CD14-positive monocyte (primary cell): ENCODE measurements around the gene RYR3. TPM values are rescaled to one million over a fixed set of nuclear protein-coding genes. Genes with fewer than 3 reads are reported as not detected.

Experiments used
- DNase-seq, 3 donors: peaks; one replicate each; pipeline ENCODE4 v3.0.0-alpha.2; 2011 to 2022
- H2AFZ ChIP-seq: 2 replicates; pipeline ENCODE4 v1.6.0; 2012; ENCODE audit warnings: mild to moderate bottlenecking, low read depth, low read length, inconsistent platforms; ENCODE audit not compliant: insufficient read depth, poor library complexity, severe bottlenecking
- H3K27ac ChIP-seq, 2 donors: 1 replicate in 1 of 2; 2 replicates in 1 of 2; pipeline ENCODE4 v1.5.1; 2012 to 2013; ENCODE audit warnings: low read length in 2 of 2, control low read depth in 1 of 2, inconsistent platforms in 1 of 2, low read depth in 1 of 2, mild to moderate bottlenecking in 1 of 2
- H3K27me3 ChIP-seq, 2 donors: one replicate each; pipeline versions ENCODE4 v1.6.0 to v1.6.1; 2011 to 2013; ENCODE audit warnings: low read length in 2 of 2; ENCODE audit not compliant: control insufficient read depth in 2 of 2, insufficient read depth in 2 of 2
- H3K36me3 ChIP-seq, 2 donors: replicated peaks in 1 of 2; 1 replicate in 1 of 2; 2 replicates in 1 of 2; pipeline versions ENCODE4 v1.5.1 to v1.6.1; 2012 to 2013; ENCODE audit warnings: low read length in 2 of 2, control low read depth in 1 of 2, inconsistent platforms in 1 of 2, mild to moderate bottlenecking in 1 of 2; ENCODE audit not compliant: insufficient read depth in 2 of 2, control insufficient read depth in 1 of 2
- H3K4me1 ChIP-seq, 2 donors: 1 replicate in 1 of 2; 2 replicates in 1 of 2; pipeline versions ENCODE4 v1.5.1 to v1.6.1; 2012 to 2013; ENCODE audit warnings: low read length in 2 of 2, control low read depth in 1 of 2, inconsistent platforms in 1 of 2, mild to moderate bottlenecking in 1 of 2, moderate library complexity in 1 of 2; ENCODE audit not compliant: insufficient read depth in 2 of 2, control insufficient read depth in 1 of 2
- H3K4me2 ChIP-seq: replicated peaks from 2 replicates; pipeline ENCODE3; 2012; ENCODE audit warnings: low read length, moderate library complexity, mild to moderate bottlenecking; ENCODE audit not compliant: poor library complexity, severe bottlenecking; ENCODE audit errors: extremely low read depth
- H3K4me3 ChIP-seq, 3 experiments: fragments of 200-600 bp in 1 of 3; sonication (generic) in 1 of 3; replicated peaks in 1 of 3; 1 replicate in 2 of 3; 2 replicates in 1 of 3; pipeline ENCODE4 v1.5.1; 2011 to 2013; ENCODE audit warnings: low read length in 3 of 3, mild to moderate bottlenecking in 3 of 3, control low read depth in 2 of 3, low read depth in 2 of 3, inconsistent platforms in 1 of 3, moderate library complexity in 1 of 3
- H3K79me2 ChIP-seq: 2 replicates; pipeline ENCODE4 v1.6.0; 2012; ENCODE audit warnings: mild to moderate bottlenecking, control low read depth, inconsistent platforms, low read length, moderate library complexity; ENCODE audit not compliant: insufficient read depth
- H3K9ac ChIP-seq: 2 replicates; pipeline ENCODE4 v1.6.0; 2017; ENCODE audit warnings: low read length, mild to moderate bottlenecking; ENCODE audit not compliant: insufficient read depth, poor library complexity, severe bottlenecking
- H3K9me3 ChIP-seq, 2 donors: replicated peaks in 1 of 2; 1 replicate in 1 of 2; 2 replicates in 1 of 2; pipeline versions ENCODE4 v1.5.1 to v1.6.1; 2012 to 2013; ENCODE audit warnings: low read length in 2 of 2, control low read depth in 1 of 2; ENCODE audit not compliant: control insufficient read depth in 1 of 2, insufficient read depth in 1 of 2
- H4K20me1 ChIP-seq: 2 replicates; pipeline ENCODE4 v1.6.0; 2012; ENCODE audit warnings: mild to moderate bottlenecking, low read length, control low read depth, moderate library complexity; ENCODE audit not compliant: insufficient read depth
- H3K27ac Mint-ChIP-seq, 7 donors: one replicate each; pipeline ENCODE4 v1.8.0; 2020; ENCODE audit warnings: mild to moderate bottlenecking in 7 of 7, mixed read lengths in 7 of 7, moderate library complexity in 6 of 7, inconsistent platforms in 2 of 7
- H3K27me3 Mint-ChIP-seq, 3 donors: one replicate each; pipeline ENCODE4 v1.8.0; 2021 to 2022; ENCODE audit warnings: low read depth in 3 of 3, mild to moderate bottlenecking in 3 of 3, mixed read lengths in 3 of 3, moderate library complexity in 3 of 3, inconsistent platforms in 1 of 3
- H3K36me3 Mint-ChIP-seq, 2 donors: one replicate each; pipeline ENCODE4 v1.8.0; 2020; ENCODE audit warnings: mixed read lengths in 2 of 2, inconsistent platforms in 1 of 2, mild to moderate bottlenecking in 1 of 2
- H3K4me1 Mint-ChIP-seq: one replicate; pipeline ENCODE4 v1.8.0; 2020; ENCODE audit warnings: mild to moderate bottlenecking, mixed read lengths
- H3K4me3 Mint-ChIP-seq, 2 donors: one replicate each; pipeline ENCODE4 v1.8.0; 2020; ENCODE audit warnings: mild to moderate bottlenecking in 2 of 2, mixed read lengths in 2 of 2, moderate library complexity in 1 of 2
- H3K9me3 Mint-ChIP-seq, 7 donors: one replicate each; pipeline ENCODE4 v1.8.0; 2020 to 2022; ENCODE audit warnings: mixed read lengths in 7 of 7, mild to moderate bottlenecking in 6 of 7, moderate library complexity in 6 of 7, inconsistent platforms in 2 of 7
- WGBS: methylation state at CpG from one replicate; pipeline ENCODE4 v1.1.5; 2013; ENCODE audit warnings: missing lambda C conversion rate; ENCODE audit not compliant: insufficient coverage; 5-methylcytosine and 5-hydroxymethylcytosine counted together
- intact Hi-C, 2 donors: fragments of 100-400 bp; cut with micrococcal nuclease; formaldehyde crosslinking; loops; one replicate each; pipeline versions ENCODE4 v1.15.0 to v1.15.1; 2023
- polyA plus RNA-seq, 3 donors: library from polyadenylated mRNA; depleted of rRNA in 1 of 3; unstranded in 2 of 3; stranded (reverse) in 1 of 3; fragments of 300-500 nt in 2 of 3; fragments of >200 nt in 1 of 3; fragmentation: Illumina TruSeq in 2 of 3; gene quantifications; 1 replicate in 2 of 3; 2 replicates in 1 of 3; pipeline ENCODE4 v1.2.3, GENCODE V29; 2012 to 2021
- TF ChIP-seq, protein P1 (sequence below): fragments of 200-600 bp; IDR thresholded peaks from one replicate; pipeline ENCODE4 v1.8.0; 2022; ENCODE audit warnings: antibody characterized with exemption, mild to moderate bottlenecking

The RYR3 gene
- polyA plus RNA-seq, 3 donors = not detected

DNA sequence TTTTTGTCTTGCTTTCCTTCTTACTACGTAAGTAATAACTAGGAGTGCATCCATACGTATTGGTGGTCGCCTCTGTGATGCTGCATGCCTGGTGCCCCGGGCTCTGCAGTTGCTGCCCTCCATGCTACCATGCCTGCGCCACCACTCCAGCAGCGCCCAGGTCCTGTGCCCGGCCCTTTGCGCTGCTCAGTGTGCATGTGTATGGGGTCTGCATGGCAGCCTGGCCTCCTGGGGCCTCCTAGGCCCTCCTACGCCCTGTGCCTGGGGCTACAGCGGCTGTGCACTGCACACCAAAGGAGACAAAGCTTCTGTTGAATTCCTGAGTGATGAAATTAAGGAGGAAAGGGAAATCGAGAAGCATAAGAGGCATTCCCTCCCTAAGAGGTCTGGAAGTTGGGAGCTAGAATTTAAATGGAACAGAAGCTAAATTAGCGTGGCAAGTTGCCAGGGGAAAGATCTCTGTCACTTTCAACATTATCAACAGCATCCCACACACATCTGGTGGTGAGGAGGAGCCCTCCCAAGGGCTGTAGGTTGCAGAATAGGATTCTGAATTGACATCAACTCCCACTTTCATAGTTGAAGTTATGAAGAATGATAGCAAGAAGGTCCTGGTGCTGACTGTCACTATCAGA lies 382.5 kb downstream of the RYR3 start:
- Histone ChIP-seq H3K27ac (no peak overlapping the region), H2AFZ (no peak overlapping the region), H3K27me3 (no peaks in the 10 kb centered on the region), H3K36me3 (no peaks in the 10 kb centered on the region), H3K4me2 (no peak overlapping the region), H3K79me2 (no peaks in the 10 kb centered on the region), H3K9ac (no peak overlapping the region), H3K4me1 (no peaks in the 10 kb centered on the region), H3K9me3 (no peaks in the 10 kb centered on the region), H4K20me1 (no peaks in the 10 kb centered on the region), H3K4me3 (no peak overlapping the region)
- intact Hi-C loops = no loop called here
- H3K36me3 Mint-ChIP-seq = no peaks in the 10 kb centered on the region
- TF ChIP-seq, protein P1, sequence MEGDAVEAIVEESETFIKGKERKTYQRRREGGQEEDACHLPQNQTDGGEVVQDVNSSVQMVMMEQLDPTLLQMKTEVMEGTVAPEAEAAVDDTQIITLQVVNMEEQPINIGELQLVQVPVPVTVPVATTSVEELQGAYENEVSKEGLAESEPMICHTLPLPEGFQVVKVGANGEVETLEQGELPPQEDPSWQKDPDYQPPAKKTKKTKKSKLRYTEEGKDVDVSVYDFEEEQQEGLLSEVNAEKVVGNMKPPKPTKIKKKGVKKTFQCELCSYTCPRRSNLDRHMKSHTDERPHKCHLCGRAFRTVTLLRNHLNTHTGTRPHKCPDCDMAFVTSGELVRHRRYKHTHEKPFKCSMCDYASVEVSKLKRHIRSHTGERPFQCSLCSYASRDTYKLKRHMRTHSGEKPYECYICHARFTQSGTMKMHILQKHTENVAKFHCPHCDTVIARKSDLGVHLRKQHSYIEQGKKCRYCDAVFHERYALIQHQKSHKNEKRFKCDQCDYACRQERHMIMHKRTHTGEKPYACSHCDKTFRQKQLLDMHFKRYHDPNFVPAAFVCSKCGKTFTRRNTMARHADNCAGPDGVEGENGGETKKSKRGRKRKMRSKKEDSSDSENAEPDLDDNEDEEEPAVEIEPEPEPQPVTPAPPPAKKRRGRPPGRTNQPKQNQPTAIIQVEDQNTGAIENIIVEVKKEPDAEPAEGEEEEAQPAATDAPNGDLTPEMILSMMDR = no peak
- H3K4me3 Mint-ChIP-seq = no peak overlapping the region
- WGBS = 98% methylated on average over 6 of the region's 12 CpGs
- no peak overlapping the region for H3K27ac Mint-ChIP-seq
- no peaks in the 10 kb centered on the region for H3K4me1 Mint-ChIP-seq
- peaks cover 0 to 3% (median 0%) of the 10 kb centered on the region in 7 donors for H3K9me3 Mint-ChIP-seq
- DNase-seq = no peak
- peaks cover 0 to 3% (median 0%) of the 10 kb centered on the region in 3 donors for H3K27me3 Mint-ChIP-seq

- Histone ChIP-seq H2AFZ (no peak overlapping the region), H4K20me1 (no peaks in the 10 kb centered on the region), H3K4me2 (no peak overlapping the region), H3K27ac (no peak overlapping the region), H3K79me2 (no peaks in the 10 kb centered on the region), H3K9ac (no peak overlapping the region), H3K4me3 (no peak overlapping the region), H3K27me3 (no peaks in the 10 kb centered on the region), H3K4me1 (no peaks in the 10 kb centered on the region), H3K9me3 (no peaks in the 10 kb centered on the region), H3K36me3 (no peaks in the 10 kb centered on the region)
- WGBS = 60% methylated on average over 1 of the region's 6 CpGs
- intact Hi-C loops = no loop called here
- Mint-ChIP-seq H3K4me3 (no peak overlapping the region), H3K4me1 (peaks cover 4% of the 10 kb centered on the region), H3K9me3 (no peaks in the 10 kb centered on the region), H3K27ac (no peak overlapping the region), H3K36me3 (no peaks in the 10 kb centered on the region), H3K27me3 (peaks cover 0 to 4% (median 2%) of the 10 kb centered on the region in 3 donors)
- DNase-seq = no peak
- TF ChIP-seq, protein P1 = no peak
Observed at GRCh38 chr15:33698126-33698525, 387.4 kb downstream of the RYR3 start.
